ENCODE results near the gene ZNF124.

DNA sequence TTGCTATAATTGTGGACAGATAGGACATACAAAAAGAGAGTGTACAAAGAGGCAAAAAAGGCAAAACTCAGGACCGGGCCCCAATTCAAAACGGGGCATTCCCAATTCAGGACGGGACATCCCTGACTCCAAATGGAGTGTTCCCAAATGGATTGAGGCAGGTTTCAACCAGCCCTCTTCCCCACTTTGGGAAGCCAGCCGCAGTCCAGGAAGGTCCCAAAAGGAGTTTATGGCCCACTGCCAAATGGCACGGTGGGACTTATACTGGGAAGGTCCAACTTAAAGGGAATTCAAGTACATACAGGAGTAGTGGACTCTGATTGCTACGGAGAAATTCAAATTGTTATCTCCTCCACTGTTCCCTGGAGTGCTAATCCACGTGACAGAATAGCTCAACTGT lies 64.1 kb downstream of the ZNF124 start:
- TF ChIP-seq, protein P1, sequence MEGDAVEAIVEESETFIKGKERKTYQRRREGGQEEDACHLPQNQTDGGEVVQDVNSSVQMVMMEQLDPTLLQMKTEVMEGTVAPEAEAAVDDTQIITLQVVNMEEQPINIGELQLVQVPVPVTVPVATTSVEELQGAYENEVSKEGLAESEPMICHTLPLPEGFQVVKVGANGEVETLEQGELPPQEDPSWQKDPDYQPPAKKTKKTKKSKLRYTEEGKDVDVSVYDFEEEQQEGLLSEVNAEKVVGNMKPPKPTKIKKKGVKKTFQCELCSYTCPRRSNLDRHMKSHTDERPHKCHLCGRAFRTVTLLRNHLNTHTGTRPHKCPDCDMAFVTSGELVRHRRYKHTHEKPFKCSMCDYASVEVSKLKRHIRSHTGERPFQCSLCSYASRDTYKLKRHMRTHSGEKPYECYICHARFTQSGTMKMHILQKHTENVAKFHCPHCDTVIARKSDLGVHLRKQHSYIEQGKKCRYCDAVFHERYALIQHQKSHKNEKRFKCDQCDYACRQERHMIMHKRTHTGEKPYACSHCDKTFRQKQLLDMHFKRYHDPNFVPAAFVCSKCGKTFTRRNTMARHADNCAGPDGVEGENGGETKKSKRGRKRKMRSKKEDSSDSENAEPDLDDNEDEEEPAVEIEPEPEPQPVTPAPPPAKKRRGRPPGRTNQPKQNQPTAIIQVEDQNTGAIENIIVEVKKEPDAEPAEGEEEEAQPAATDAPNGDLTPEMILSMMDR (IDR thresholded peaks at IDR 0.05), result no peak
- TF ChIP-seq POLR2A (IDR thresholded peaks at IDR 0.05), result no peak

Data from uterus (tissue), 2 donors.